Measurements from ENCODE around the gene PLEKHA1. TPM values are rescaled to one million over a fixed set of nuclear protein-coding genes. Genes with fewer than 3 reads are reported as not detected.

PLEKHA1 gene
- total and polyA plus RNA-seq, 4 donors, result 15.9 to 29.2 (median 22.9) TPM

- Histone ChIP-seq H3K36me3 (ENCODE audit: control insufficient read depth in 4 of 4, insufficient read depth in 3 of 4, low read depth in 1 of 4, low read length in 3 of 4) (no peaks in the 10 kb centered on the region), H3K4me3 (ENCODE audit: low read depth in 1 of 3, low read length in 3 of 3) (no peak overlapping the region), H3K9ac (ENCODE audit: low read depth in 1 of 2, low read length in 2 of 2) (no peak overlapping the region), H3K27me3 (ENCODE audit: control insufficient read depth in 4 of 4, insufficient read depth in 4 of 4, low read length in 3 of 4) (no peaks in the 10 kb centered on the region), H3K27ac (ENCODE audit: low read depth in 1 of 2, low read length in 2 of 2) (no peak overlapping the region), H3K4me1 (ENCODE audit: control insufficient read depth in 4 of 4, insufficient read depth in 4 of 4, low read length in 3 of 4) (peaks cover 0 to 9% (median 8%) of the 10 kb centered on the region in 4 donors), H3K9me3 (ENCODE audit: control insufficient read depth in 4 of 4, low read length in 3 of 4) (no peaks in the 10 kb centered on the region)
- no peak for DNase-seq (ENCODE audit: low spot score)
- WGBS, result 88% methylated on average over 13 of the region's 13 CpGs
- TF ChIP-seq NR2F2 (IDR thresholded peaks at IDR 0.05), result no peak
- TF ChIP-seq YY1 (IDR thresholded peaks at IDR 0.05), result no peak
- no peak for TF ChIP-seq FOXA1 (IDR thresholded peaks at IDR 0.05)
- no peak for TF ChIP-seq HNF4A (conservative IDR thresholded peaks at IDR 0.05)
- no peak for TF ChIP-seq REST (IDR thresholded peaks at IDR 0.05)
- TF ChIP-seq SP1 (IDR thresholded peaks at IDR 0.05), result no peak
- no peak for TF ChIP-seq HNF4G (IDR thresholded peaks at IDR 0.05)
- TF ChIP-seq JUND (IDR thresholded peaks at IDR 0.05), result no peak
- no peak for TF ChIP-seq RXRA (IDR thresholded peaks at IDR 0.05)
- no peak for TF ChIP-seq TAF1 (conservative IDR thresholded peaks at IDR 0.05)
- TF ChIP-seq MAX (IDR thresholded peaks at IDR 0.05), result no peak
- no peak for TF ChIP-seq ZBTB33 (IDR thresholded peaks at IDR 0.05)
These were observed 5.8 kb upstream of the PLEKHA1 start for GRCh38 chr10:122368502-122369254.

GRCh38 chr10:122373108-122373507, 1.4 kb upstream of the PLEKHA1 start:
- TF ChIP-seq HNF4A (conservative IDR thresholded peaks at IDR 0.05) (peak in 1 of 2 donors; percentile 49), RAD21 (IDR thresholded peaks at IDR 0.05) (no peak), RXRA (IDR thresholded peaks at IDR 0.05) (peak; percentile 19 to 50), SP1 (IDR thresholded peaks at IDR 0.05) (peak; percentile 15)

More at GRCh38 chr10:122373108-122373507, 1.4 kb upstream of the PLEKHA1 start:
- no peak for DNase-seq (ENCODE audit: low spot score)
- Histone ChIP-seq H3K36me3 (ENCODE audit: control insufficient read depth in 4 of 4, insufficient read depth in 3 of 4, low read depth in 1 of 4, low read length in 3 of 4) (no peaks in the 10 kb centered on the region), H3K4me3 (ENCODE audit: low read depth in 1 of 3, low read length in 3 of 3) (no peak overlapping the region), H3K27me3 (ENCODE audit: control insufficient read depth in 4 of 4, insufficient read depth in 4 of 4, low read length in 3 of 4) (no peaks in the 10 kb centered on the region), H3K9ac (ENCODE audit: low read depth in 1 of 2, low read length in 2 of 2) (no peak overlapping the region), H3K9me3 (ENCODE audit: control insufficient read depth in 4 of 4, low read length in 3 of 4) (no peaks in the 10 kb centered on the region), H3K27ac (ENCODE audit: low read depth in 1 of 2, low read length in 2 of 2) (peak overlapping the region in 1 of 2 donors; percentile 52), H3K4me1 (ENCODE audit: control insufficient read depth in 4 of 4, insufficient read depth in 4 of 4, low read length in 3 of 4) (peaks cover 0 to 23% (median 11%) of the 10 kb centered on the region in 4 donors)
- 52% methylated on average over 4 of the region's 4 CpGs for WGBS

Measured in liver (tissue), 9 donors.